Tibial artery (tissue), 4 donors: ENCODE data around the gene WDR82.

Source experiments
- DNase-seq, 2 donors: peaks; one replicate each; pipeline ENCODE4 v3.0.0-alpha.2; 2019
- H3K27ac ChIP-seq, 2 donors: fragments of 200-600 bp; sonication (generic) in 1 of 2; 1 replicate in 1 of 2; 2 replicates in 1 of 2; pipeline ENCODE4 v1.5.1; 2018 to 2019; ENCODE audit warnings: mild to moderate bottlenecking in 1 of 2
- H3K27me3 ChIP-seq, 2 donors: fragments of 200-600 bp; sonication (generic) in 1 of 2; one replicate each; pipeline versions ENCODE4 v1.5.1 to v1.6.0; 2016 to 2019
- H3K36me3 ChIP-seq, 3 donors: fragments of 200-600 bp; sonication (generic) in 2 of 3; one replicate each; pipeline ENCODE4 v1.5.1; 2016 to 2019; ENCODE audit warnings: mild to moderate bottlenecking in 2 of 3
- H3K4me1 ChIP-seq, 4 donors: fragments of 200-600 bp; sonication (generic) in 2 of 4; 1 replicate in 3 of 4; 2 replicates in 1 of 4; pipeline ENCODE4 v1.5.1; 2016 to 2019
- H3K4me3 ChIP-seq, 2 donors: fragments of 200-600 bp; sonication (generic) in 1 of 2; 1 replicate in 1 of 2; 2 replicates in 1 of 2; pipeline ENCODE4 v1.5.1; 2018 to 2019; ENCODE audit warnings: mild to moderate bottlenecking in 2 of 2
- H3K9me3 ChIP-seq, 3 donors: fragments of 200-600 bp; sonication (generic) in 1 of 3; one replicate each; pipeline ENCODE4 v1.5.1; 2016 to 2019
- CTCF ChIP-seq, 2 experiments: fragments of 200-600 bp in 1 of 2; fragments of 450-650 bp in 1 of 2; IDR thresholded peaks; one replicate each; pipeline ENCODE4 v1.5.1; 2017 to 2019; ENCODE audit warnings: antibody characterized with exemption in 2 of 2, mild to moderate bottlenecking in 1 of 2, moderate library complexity in 1 of 2
- intact Hi-C: fragments of 100-400 bp; cut with DNase I; formaldehyde crosslinking; loops from one replicate; pipeline ENCODE4 v1.15.0; 2023; ENCODE audit warnings: low total_unique reads

Gene WDR82

DNA sequence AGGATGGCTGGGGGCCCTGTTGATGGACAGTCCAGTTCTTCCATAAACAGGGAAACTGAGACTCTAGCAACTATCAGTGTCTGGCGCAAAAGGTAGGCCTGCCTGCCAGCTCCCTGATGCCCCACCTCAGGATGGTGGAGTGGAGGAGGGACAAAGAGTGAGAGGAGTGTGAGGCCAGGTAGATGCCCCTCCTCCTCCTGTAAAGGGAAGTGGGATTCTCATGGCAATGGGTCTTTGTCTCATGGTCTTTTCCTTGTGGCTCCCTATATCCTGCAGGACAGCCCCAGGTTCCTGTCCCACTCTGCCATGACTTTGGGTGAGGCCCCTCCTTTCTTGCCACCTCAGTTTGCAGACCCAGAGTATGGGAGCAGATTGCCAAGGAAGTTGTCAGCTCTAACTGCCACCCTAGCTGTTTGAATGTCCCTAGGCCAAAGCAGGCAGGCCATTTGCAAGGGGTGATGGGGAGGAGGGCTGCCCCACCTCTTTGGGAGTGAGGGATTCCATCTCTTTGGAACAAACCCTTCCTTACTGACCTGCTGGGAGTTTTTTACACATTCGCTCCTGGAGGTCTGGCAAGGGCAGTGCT is 34.8 kb upstream of the WDR82 start:
- no peak for TF ChIP-seq CTCF (IDR thresholded peaks at IDR 0.05)
- peaks cover 0 to 11% (median 5%) of the 10 kb centered on the region in 4 donors for H3K4me1 ChIP-seq
- no peak for DNase-seq
- intact Hi-C loops: no loop called here
- no peaks in the 10 kb centered on the region for H3K27me3 ChIP-seq
- no peaks in the 10 kb centered on the region for H3K9me3 ChIP-seq
- peaks cover 0 to 21% (median 0%) of the 10 kb centered on the region in 3 donors for H3K36me3 ChIP-seq
- no peak overlapping the region for H3K27ac ChIP-seq
- no peak overlapping the region for H3K4me3 ChIP-seq

- intact Hi-C loops: no loop called here
- Histone ChIP-seq H3K27me3 (no peaks in the 10 kb centered on the region), H3K27ac (no peak overlapping the region), H3K4me1 (no peaks in the 10 kb centered on the region), H3K36me3 (peaks cover 0 to 21% (median 0%) of the 10 kb centered on the region in 3 donors), H3K4me3 (no peak overlapping the region), H3K9me3 (no peaks in the 10 kb centered on the region)
- DNase-seq: no peak
- no peak for TF ChIP-seq CTCF (IDR thresholded peaks at IDR 0.05)
These were observed 33.2 kb upstream of the WDR82 start for GRCh38 chr3:52311576-52312119.

GRCh38 chr3:52310861-52311575 is 32.6 kb upstream of the WDR82 start:
- H3K36me3 ChIP-seq: peaks cover 0 to 21% (median 0%) of the 10 kb centered on the region in 3 donors
- H3K9me3 ChIP-seq: no peaks in the 10 kb centered on the region
- no peak overlapping the region for H3K27ac ChIP-seq
- intact Hi-C loops: no loop called here
- H3K27me3 ChIP-seq: no peaks in the 10 kb centered on the region
- H3K4me3 ChIP-seq: no peak overlapping the region
- no peaks in the 10 kb centered on the region for H3K4me1 ChIP-seq
- DNase-seq: no peak
- TF ChIP-seq CTCF (IDR thresholded peaks at IDR 0.05): no peak

- H3K4me3 ChIP-seq: no peak overlapping the region
- H3K4me1 ChIP-seq: no peaks in the 10 kb centered on the region
- intact Hi-C loops: no loop called here
- H3K9me3 ChIP-seq: no peaks in the 10 kb centered on the region
- no peaks in the 10 kb centered on the region for H3K27me3 ChIP-seq
- peaks cover 0 to 21% (median 0%) of the 10 kb centered on the region in 3 donors for H3K36me3 ChIP-seq
- TF ChIP-seq CTCF (IDR thresholded peaks at IDR 0.05): no peak
- no peak overlapping the region for H3K27ac ChIP-seq
- no peak for DNase-seq
These were observed 29.9 kb upstream of the WDR82 start for GRCh38 chr3:52308308-52308707.

- no peak overlapping the region for H3K4me3 ChIP-seq
- no peak for DNase-seq
- peaks cover 0 to 21% (median 0%) of the 10 kb centered on the region in 3 donors for H3K36me3 ChIP-seq
- H3K27me3 ChIP-seq: no peaks in the 10 kb centered on the region
- no peak for TF ChIP-seq CTCF (IDR thresholded peaks at IDR 0.05)
- no peaks in the 10 kb centered on the region for H3K9me3 ChIP-seq
- no peak overlapping the region for H3K27ac ChIP-seq
- intact Hi-C loops: no loop called here
- no peaks in the 10 kb centered on the region for H3K4me1 ChIP-seq
These were observed 28.5 kb upstream of the WDR82 start for GRCh38 chr3:52306978-52307377.
